Measurements from ENCODE around the gene MEF2C.
A peak's percentile ranks its signal among the peaks of the same experiment; 100 is the strongest.

MEF2C gene

DNA sequence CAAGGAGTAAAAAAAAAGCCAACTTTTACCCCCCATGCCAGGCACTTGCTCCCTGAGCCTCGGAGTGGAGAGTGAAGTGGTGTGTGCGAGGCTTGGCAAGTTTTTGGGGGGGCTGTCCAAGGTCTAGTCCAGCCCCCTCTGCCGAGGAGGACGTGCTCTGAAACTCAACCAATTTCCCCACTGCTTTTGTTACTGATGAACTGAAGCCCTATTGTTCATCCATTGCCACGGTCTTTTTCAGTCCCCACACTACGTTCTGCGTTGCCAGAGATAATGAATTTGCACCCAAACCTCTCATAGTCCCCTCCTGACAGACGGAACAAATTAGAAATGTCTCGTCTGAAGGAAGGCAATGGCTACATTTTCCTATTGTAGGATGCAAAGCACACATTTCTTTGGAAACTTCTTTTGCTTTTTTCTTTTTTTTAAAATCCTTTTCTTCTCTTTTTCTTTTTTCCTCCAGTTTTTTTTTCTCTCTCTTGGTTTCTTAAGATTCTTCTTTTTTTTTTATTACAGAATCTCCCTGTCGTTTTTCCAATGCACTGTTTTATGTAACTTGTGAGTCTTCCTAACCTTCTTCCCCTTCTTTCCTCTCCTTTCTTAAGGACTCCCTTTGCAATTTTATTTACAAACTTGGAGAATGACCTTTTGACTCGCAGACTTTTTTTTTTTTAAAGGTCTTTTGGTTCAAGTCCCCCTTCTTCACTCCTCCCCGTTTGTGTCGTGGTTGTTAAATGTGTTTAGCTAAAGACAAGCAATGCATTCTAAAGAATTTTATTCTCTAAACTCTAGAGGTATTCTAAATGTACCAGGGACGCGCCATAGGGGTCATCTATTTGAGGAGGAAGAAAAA is 209.5 kb downstream of the MEF2C start:
- H3K36me3 Mint-ChIP-seq (ENCODE audit: insufficient read depth): peaks cover 28% of the 10 kb centered on the region
- peak overlapping the region in 1 of 2 donors; percentile 61 for H3K27ac Mint-ChIP-seq
- ATAC-seq (replicated peaks) (no peak), DNase-seq (no peak)
- peaks cover 14 to 21% of the 10 kb centered on the region in 2 donors for H3K4me1 Mint-ChIP-seq (ENCODE audit: low read depth in 2 of 2)
- H3K27me3 Mint-ChIP-seq: peaks cover 86 to 89% of the 10 kb centered on the region in 2 donors
- H3K4me3 Mint-ChIP-seq: peak overlapping the region; percentile 54 to 71
- no peaks in the 10 kb centered on the region for H3K9me3 Mint-ChIP-seq

GRCh38 chr5:88672644-88673252 is 210.2 kb downstream of the MEF2C start:
- DNase-seq: no peak
- Mint-ChIP-seq H3K9me3 (peaks cover 0 to 1% of the 10 kb centered on the region in 2 donors), H3K27ac (peak overlapping the region in 1 of 2 donors; percentile 15), H3K4me3 (peak overlapping the region in 1 of 2 donors; percentile 36), H3K4me1 (ENCODE audit: low read depth in 2 of 2) (peaks cover 17 to 24% of the 10 kb centered on the region in 2 donors), H3K27me3 (peaks cover 87 to 89% of the 10 kb centered on the region in 2 donors), H3K36me3 (ENCODE audit: insufficient read depth) (peaks cover 28% of the 10 kb centered on the region)
- ATAC-seq (replicated peaks): no peak

GRCh38 chr5:88671505-88672499 is 211.2 kb downstream of the MEF2C start:
- no peak for ATAC-seq (replicated peaks)
- Mint-ChIP-seq H3K9me3 (peaks cover 0 to 1% of the 10 kb centered on the region in 2 donors), H3K36me3 (ENCODE audit: insufficient read depth) (peaks cover 28% of the 10 kb centered on the region), H3K27me3 (peaks cover 88 to 89% of the 10 kb centered on the region in 2 donors), H3K4me3 (peak overlapping the region in 1 of 2 donors; percentile 48), H3K4me1 (ENCODE audit: low read depth in 2 of 2) (peaks cover 26 to 32% of the 10 kb centered on the region in 2 donors), H3K27ac (peak overlapping the region in 1 of 2 donors; percentile 15)
- no peak for DNase-seq

- Mint-ChIP-seq H3K27ac (no peak overlapping the region), H3K9me3 (peaks cover 0 to 1% of the 10 kb centered on the region in 2 donors), H3K36me3 (ENCODE audit: insufficient read depth) (peaks cover 26% of the 10 kb centered on the region), H3K4me1 (ENCODE audit: low read depth in 2 of 2) (peaks cover 28 to 34% of the 10 kb centered on the region in 2 donors), H3K27me3 (peaks cover 88 to 89% of the 10 kb centered on the region in 2 donors), H3K4me3 (no peak overlapping the region)
- no peak for DNase-seq
- ATAC-seq (replicated peaks): no peak
Measured at GRCh38 chr5:88671106-88671504, 211.9 kb downstream of the MEF2C start.

- no peak for ATAC-seq (replicated peaks)
- Mint-ChIP-seq H3K4me1 (ENCODE audit: low read depth in 2 of 2) (peaks cover 22 to 35% of the 10 kb centered on the region in 2 donors), H3K9me3 (peaks cover 0 to 1% of the 10 kb centered on the region in 2 donors), H3K27me3 (peaks cover 88 to 89% of the 10 kb centered on the region in 2 donors), H3K36me3 (ENCODE audit: insufficient read depth) (peaks cover 21% of the 10 kb centered on the region), H3K27ac (no peak overlapping the region), H3K4me3 (no peak overlapping the region)
- DNase-seq: no peak
Measured at GRCh38 chr5:88670461-88670860, 212.5 kb downstream of the MEF2C start.

GRCh38 chr5:88669371-88670050 is 213.5 kb downstream of the MEF2C start:
- no peak overlapping the region for H3K27ac Mint-ChIP-seq

DNA sequence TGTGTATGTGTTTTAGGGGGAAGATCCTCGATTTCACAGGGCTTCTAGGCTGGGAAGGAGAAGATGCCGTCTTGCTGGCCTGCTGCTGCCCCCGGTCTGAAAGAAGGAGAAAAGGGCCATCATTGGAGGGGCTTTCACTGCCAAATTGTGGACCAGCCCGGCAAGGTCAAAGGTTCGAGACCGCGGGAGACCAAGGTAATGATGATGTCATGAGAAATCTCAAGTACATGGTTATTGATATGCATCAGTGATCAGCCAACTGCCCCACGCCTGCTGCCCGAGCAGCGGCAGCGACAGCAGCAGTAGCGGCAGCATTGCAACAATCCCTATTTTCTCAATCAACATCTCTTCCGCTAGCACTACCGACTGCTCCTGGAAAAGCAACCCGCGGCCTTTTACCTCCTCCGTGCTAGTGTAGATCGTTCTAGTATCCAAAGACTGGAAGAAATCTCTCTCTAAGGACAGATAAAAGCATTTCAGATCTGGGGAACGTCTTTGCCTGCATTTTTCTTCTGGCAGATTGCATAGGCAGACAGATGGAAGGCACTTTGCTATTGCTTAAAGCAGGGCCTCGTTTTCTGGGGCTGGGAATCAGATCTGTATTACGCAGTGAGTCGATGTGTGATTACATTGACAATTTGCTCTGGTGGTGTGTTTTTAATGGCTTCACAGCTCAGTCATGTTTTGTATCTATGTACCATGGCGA is 215.3 kb downstream of the MEF2C start:
- no peak for ATAC-seq (replicated peaks)
- Mint-ChIP-seq H3K4me1 (ENCODE audit: low read depth in 2 of 2) (peaks cover 18 to 26% of the 10 kb centered on the region in 2 donors), H3K27ac (no peak overlapping the region), H3K9me3 (peaks cover 0 to 3% of the 10 kb centered on the region in 2 donors), H3K4me3 (peak overlapping the region; percentile 74 to 78), H3K27me3 (peaks cover 86 to 88% of the 10 kb centered on the region in 2 donors), H3K36me3 (ENCODE audit: insufficient read depth) (no peaks in the 10 kb centered on the region)
- DNase-seq: no peak

More at GRCh38 chr5:88669371-88670050, 213.5 kb downstream of the MEF2C start:
- no peak for DNase-seq
- ATAC-seq (replicated peaks): no peak
- Mint-ChIP-seq H3K9me3 (peaks cover 0 to 1% of the 10 kb centered on the region in 2 donors), H3K36me3 (ENCODE audit: insufficient read depth) (peaks cover 16% of the 10 kb centered on the region), H3K4me1 (ENCODE audit: low read depth in 2 of 2) (peaks cover 18 to 30% of the 10 kb centered on the region in 2 donors), H3K27me3 (peaks cover 86 to 87% of the 10 kb centered on the region in 2 donors), H3K4me3 (no peak overlapping the region)

Measured in effector memory CD8-positive, alpha-beta T cell (primary cell).